WTC11 (cell line): ENCODE measurements around the gene EPN3. TPM values are rescaled to one million over a fixed set of nuclear protein-coding genes. Genes with fewer than 3 reads are reported as not detected.
A peak's percentile ranks its signal among the peaks of the same experiment; 100 is the strongest.

Experiments
- ELF4 ChIP-seq: sonication (generic); formaldehyde crosslinking; IDR thresholded peaks from 2 replicates; pipeline ENCODE4 v1.8.1; 2022; ENCODE audit warnings: low read depth, mild to moderate bottlenecking, moderate library complexity, missing genetic modification reagents
- ETV6 ChIP-seq: sonication (generic); formaldehyde crosslinking; IDR thresholded peaks from 2 replicates; pipeline ENCODE4 v1.8.1; 2022; ENCODE audit warnings: mild to moderate bottlenecking, missing genetic modification reagents
- NR1H2 ChIP-seq: sonication (generic); formaldehyde crosslinking; IDR thresholded peaks from 2 replicates; pipeline ENCODE4 v1.9.0; 2021; ENCODE audit warnings: mild to moderate bottlenecking, moderate library complexity, missing genetic modification reagents
- SP1 ChIP-seq: sonication (generic); formaldehyde crosslinking; conservative IDR thresholded peaks from 2 replicates; pipeline ENCODE4 v1.8.1; 2022; ENCODE audit warnings: missing genetic modification reagents
- USF2 ChIP-seq: sonication (generic); formaldehyde crosslinking; IDR thresholded peaks from 2 replicates; pipeline ENCODE4 v1.8.1; 2023; ENCODE audit warnings: mild to moderate bottlenecking, missing genetic modification reagents, moderate library complexity
- total RNA-seq: library from RNA; stranded (reverse); gene quantifications from 3 replicates; pipeline ENCODE4 v1.2.3, GENCODE V29; 2021
- TF ChIP-seq, protein P1 (sequence below): sonication (generic); formaldehyde crosslinking; IDR thresholded peaks from 2 replicates; pipeline ENCODE4 v1.8.1; 2023; ENCODE audit warnings: mild to moderate bottlenecking, moderate library complexity, missing genetic modification reagents
- TF ChIP-seq, protein P2 (sequence below): sonication (generic); formaldehyde crosslinking; IDR thresholded peaks from 2 replicates; pipeline ENCODE4 v1.8.1; 2022; ENCODE audit warnings: missing genetic modification reagents, borderline replicate concordance
- TF ChIP-seq, protein P3 (sequence below): sonication (generic); formaldehyde crosslinking; IDR thresholded peaks from 2 replicates; pipeline ENCODE4 v1.8.0; 2022; ENCODE audit warnings: mild to moderate bottlenecking, missing genetic modification reagents
- TF ChIP-seq, protein P4 (sequence below): sonication (generic); formaldehyde crosslinking; IDR thresholded peaks from 2 replicates; pipeline ENCODE4 v1.8.0; 2023; ENCODE audit warnings: missing genetic modification reagents, mild to moderate bottlenecking, borderline replicate concordance
- TF ChIP-seq, protein P5 (sequence below): fragments of 250-450 bp; sonication (Bioruptor Pico); IDR thresholded peaks from 2 replicates; pipeline ENCODE4 v1.9.0; 2021; ENCODE audit warnings: mild to moderate bottlenecking
- TF ChIP-seq, protein P6 (sequence below): fragments of 250-450 bp; sonication (Bioruptor Pico); conservative IDR thresholded peaks from 2 replicates; pipeline ENCODE4 v1.9.0; 2021; ENCODE audit warnings: mild to moderate bottlenecking

EPN3 gene
- total RNA-seq, 1 experiment from 2014 or later = 8.8 TPM

DNA sequence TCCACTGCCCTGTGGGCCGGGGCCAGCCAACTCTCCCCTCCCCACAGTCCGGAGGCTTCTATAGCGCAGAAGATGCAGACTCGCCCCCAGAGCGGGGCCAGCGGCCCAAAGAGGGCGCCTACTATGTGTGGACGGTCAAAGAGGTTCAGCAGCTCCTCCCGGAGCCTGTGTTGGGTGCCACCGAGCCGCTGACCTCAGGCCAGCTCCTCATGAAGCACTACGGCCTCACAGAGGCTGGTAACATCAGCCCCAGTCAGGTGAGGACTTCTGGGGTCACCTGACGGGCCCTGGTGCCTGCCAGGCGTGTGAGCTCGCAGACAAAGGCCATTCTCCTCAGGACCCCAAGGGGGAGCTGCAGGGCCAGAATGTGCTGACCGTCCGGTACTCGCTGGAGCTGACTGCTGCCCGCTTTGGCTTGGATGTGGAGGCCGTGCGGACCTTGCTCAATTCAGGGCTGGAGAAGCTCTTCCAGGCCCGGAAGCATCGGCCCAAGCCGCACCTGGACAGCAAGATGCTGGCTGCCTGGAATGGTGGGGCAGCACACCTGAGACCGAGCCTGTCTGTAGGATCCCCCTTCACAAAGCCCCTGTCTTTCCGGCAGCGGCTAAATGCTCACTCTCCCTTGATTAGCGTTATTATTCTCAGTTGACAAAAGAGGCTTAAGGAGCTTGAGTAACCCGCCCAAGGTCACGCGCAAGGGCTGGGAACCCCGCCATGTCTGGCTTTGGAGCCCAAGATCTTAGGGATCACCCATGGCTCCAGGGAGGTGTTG is 18.3 kb downstream of the EPN3 start (continued):
- TF ChIP-seq, protein P1, sequence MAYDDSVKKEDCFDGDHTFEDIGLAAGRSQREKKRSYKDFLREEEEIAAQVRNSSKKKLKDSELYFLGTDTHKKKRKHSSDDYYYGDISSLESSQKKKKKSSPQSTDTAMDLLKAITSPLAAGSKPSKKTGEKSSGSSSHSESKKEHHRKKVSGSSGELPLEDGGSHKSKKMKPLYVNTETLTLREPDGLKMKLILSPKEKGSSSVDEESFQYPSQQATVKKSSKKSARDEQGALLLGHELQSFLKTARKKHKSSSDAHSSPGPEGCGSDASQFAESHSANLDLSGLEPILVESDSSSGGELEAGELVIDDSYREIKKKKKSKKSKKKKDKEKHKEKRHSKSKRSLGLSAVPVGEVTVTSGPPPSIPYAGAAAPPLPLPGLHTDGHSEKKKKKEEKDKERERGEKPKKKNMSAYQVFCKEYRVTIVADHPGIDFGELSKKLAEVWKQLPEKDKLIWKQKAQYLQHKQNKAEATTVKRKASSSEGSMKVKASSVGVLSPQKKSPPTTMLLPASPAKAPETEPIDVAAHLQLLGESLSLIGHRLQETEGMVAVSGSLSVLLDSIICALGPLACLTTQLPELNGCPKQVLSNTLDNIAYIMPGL = peak; percentile 76; the same call in 1 of the 2 replicates
- TF ChIP-seq ETV6 (CRISPR knock-in tag) (peak; percentile 69; the same call in 1 of the 2 replicates), NR1H2 (no peak), SP1 (CRISPR knock-in tag) (peak; percentile 47; the same call in 1 of the 2 replicates), USF2 (CRISPR knock-in tag) (peak; percentile 96), ELF4 (CRISPR knock-in tag) (no peak)
- TF ChIP-seq, protein P2, sequence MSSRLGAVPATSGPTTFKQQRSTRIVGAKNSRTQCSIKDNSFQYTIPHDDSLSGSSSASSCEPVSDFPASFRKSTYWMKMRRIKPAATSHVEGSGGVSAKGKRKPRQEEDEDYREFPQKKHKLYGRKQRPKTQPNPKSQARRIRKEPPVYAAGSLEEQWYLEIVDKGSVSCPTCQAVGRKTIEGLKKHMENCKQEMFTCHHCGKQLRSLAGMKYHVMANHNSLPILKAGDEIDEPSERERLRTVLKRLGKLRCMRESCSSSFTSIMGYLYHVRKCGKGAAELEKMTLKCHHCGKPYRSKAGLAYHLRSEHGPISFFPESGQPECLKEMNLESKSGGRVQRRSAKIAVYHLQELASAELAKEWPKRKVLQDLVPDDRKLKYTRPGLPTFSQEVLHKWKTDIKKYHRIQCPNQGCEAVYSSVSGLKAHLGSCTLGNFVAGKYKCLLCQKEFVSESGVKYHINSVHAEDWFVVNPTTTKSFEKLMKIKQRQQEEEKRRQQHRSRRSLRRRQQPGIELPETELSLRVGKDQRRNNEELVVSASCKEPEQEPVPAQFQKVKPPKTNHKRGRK (CRISPR knock-in tag) = no peak
- TF ChIP-seq, protein P3, sequence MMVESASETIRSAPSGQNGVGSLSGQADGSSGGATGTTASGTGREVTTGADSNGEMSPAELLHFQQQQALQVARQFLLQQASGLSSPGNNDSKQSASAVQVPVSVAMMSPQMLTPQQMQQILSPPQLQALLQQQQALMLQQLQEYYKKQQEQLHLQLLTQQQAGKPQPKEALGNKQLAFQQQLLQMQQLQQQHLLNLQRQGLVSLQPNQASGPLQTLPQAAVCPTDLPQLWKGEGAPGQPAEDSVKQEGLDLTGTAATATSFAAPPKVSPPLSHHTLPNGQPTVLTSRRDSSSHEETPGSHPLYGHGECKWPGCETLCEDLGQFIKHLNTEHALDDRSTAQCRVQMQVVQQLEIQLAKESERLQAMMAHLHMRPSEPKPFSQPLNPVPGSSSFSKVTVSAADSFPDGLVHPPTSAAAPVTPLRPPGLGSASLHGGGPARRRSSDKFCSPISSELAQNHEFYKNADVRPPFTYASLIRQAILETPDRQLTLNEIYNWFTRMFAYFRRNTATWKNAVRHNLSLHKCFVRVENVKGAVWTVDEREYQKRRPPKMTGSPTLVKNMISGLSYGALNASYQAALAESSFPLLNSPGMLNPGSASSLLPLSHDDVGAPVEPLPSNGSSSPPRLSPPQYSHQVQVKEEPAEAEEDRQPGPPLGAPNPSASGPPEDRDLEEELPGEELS (CRISPR knock-in tag) = peak; percentile 29; the same call in 1 of the 2 replicates
- TF ChIP-seq, protein P4, sequence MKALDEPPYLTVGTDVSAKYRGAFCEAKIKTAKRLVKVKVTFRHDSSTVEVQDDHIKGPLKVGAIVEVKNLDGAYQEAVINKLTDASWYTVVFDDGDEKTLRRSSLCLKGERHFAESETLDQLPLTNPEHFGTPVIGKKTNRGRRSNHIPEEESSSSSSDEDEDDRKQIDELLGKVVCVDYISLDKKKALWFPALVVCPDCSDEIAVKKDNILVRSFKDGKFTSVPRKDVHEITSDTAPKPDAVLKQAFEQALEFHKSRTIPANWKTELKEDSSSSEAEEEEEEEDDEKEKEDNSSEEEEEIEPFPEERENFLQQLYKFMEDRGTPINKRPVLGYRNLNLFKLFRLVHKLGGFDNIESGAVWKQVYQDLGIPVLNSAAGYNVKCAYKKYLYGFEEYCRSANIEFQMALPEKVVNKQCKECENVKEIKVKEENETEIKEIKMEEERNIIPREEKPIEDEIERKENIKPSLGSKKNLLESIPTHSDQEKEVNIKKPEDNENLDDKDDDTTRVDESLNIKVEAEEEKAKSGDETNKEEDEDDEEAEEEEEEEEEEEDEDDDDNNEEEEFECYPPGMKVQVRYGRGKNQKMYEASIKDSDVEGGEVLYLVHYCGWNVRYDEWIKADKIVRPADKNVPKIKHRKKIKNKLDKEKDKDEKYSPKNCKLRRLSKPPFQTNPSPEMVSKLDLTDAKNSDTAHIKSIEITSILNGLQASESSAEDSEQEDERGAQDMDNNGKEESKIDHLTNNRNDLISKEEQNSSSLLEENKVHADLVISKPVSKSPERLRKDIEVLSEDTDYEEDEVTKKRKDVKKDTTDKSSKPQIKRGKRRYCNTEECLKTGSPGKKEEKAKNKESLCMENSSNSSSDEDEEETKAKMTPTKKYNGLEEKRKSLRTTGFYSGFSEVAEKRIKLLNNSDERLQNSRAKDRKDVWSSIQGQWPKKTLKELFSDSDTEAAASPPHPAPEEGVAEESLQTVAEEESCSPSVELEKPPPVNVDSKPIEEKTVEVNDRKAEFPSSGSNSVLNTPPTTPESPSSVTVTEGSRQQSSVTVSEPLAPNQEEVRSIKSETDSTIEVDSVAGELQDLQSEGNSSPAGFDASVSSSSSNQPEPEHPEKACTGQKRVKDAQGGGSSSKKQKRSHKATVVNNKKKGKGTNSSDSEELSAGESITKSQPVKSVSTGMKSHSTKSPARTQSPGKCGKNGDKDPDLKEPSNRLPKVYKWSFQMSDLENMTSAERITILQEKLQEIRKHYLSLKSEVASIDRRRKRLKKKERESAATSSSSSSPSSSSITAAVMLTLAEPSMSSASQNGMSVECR (CRISPR knock-in tag) = 0 out of 2 replicates have a peak, but pooled peaks have one; percentile 41
- TF ChIP-seq, protein P5, sequence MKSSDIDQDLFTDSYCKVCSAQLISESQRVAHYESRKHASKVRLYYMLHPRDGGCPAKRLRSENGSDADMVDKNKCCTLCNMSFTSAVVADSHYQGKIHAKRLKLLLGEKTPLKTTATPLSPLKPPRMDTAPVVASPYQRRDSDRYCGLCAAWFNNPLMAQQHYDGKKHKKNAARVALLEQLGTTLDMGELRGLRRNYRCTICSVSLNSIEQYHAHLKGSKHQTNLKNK (CRISPR knock-in tag) = no peak
- TF ChIP-seq, protein P6, sequence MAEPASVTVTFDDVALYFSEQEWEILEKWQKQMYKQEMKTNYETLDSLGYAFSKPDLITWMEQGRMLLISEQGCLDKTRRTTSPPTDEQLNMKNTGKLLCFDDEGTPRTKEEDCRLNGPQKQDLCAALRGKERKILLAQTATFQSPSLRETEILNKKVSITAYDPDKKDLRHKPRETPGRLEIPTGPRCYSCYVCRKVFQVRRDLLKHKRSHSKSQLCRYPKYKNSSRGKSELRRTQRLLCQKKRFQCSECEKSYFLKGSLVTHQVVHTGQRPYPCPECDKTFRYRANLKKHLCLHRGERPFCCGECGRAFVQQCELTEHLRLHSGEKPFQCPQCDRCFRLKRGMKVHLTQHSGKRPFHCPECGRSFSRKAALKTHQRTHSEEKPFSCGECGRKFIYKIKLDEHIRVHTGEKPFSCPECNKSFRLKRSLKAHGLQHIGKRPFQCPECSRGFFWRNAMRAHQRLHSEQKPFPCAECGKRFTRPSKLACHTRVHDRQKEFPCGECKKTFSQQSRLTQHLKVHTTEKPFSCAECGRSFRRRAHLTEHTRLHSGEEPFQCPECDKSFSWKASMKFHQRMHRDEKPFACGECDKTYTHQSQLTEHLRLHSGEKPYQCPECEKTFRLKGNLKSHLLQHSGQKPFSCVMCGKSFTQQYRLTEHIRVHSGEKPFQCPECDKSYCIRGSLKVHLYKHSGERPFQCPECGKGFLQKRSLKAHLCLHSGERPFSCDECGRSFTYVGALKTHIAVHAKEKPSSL (CRISPR knock-in tag) = no peak
